Measurements from ENCODE around the gene PIAS1. TPM values are rescaled to one million over a fixed set of nuclear protein-coding genes. Genes with fewer than 3 reads are reported as not detected.

PIAS1 gene
- total RNA-seq, 2 donors from 2014 or later = 76.7 to 81.9 TPM

GRCh38 chr15:68124700-68125099 is 70.6 kb downstream of the PIAS1 start:
- Mint-ChIP-seq H3K36me3 (ENCODE audit: low read depth) (peaks cover 13% of the 10 kb centered on the region), H3K27ac (peak overlapping the region; percentile 66), H3K4me1 (peaks cover 27% of the 10 kb centered on the region), H3K27me3 (no peaks in the 10 kb centered on the region), H3K4me3 (no peak overlapping the region)
- no peaks in the 10 kb centered on the region for H3K9me3 ChIP-seq (ENCODE audit: control insufficient read depth, low read length, poor library complexity, severe bottlenecking)
- DNase-seq (no peak), ATAC-seq (no peak)

DNA sequence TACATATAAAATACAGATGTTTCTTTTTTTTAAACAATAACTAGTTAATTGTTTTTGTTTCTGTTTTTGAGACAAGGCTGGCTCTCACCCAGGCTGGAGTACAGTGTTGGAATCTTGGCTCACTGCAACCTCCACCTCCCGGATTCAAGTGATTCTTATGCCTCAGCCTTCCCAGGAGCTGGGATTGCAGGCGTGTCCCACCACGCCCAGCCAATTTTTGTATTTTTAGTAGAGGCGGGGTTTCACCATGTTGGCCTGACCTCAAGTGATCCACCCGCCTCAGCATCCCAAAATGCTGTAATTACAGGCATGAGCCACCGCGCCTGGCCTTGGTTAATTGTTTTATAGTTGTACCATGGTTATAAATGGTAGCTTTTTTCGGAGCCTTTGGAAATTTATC is 72.3 kb downstream of the PIAS1 start:
- Mint-ChIP-seq H3K36me3 (ENCODE audit: low read depth) (peaks cover 5% of the 10 kb centered on the region), H3K27ac (no peak overlapping the region)
- ATAC-seq = no peak

DNA sequence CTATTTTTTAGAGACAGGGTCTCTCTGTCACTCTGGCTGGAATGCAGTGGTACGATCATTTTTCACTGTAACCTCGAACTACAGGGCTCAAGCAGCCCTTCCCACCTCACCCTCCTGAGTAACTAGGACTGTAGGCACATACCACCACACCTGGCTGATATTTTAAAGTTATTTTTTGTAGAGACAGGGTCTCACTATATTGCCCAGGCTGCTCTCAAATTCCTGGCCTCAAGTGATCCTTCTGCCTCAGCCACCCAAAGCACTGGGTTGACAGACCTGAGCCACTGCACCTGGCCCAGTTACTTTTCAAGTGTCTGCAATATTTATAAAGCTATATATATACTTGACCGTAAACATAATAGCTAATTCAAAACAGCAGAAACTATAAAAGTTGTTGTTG is 75.0 kb downstream of the PIAS1 start:
- Mint-ChIP-seq H3K4me3 (no peak overlapping the region), H3K36me3 (ENCODE audit: low read depth) (peaks cover 5% of the 10 kb centered on the region), H3K27ac (no peak overlapping the region), H3K27me3 (no peaks in the 10 kb centered on the region), H3K4me1 (peaks cover 20% of the 10 kb centered on the region)
- no peaks in the 10 kb centered on the region for H3K9me3 ChIP-seq (ENCODE audit: control insufficient read depth, low read length, poor library complexity, severe bottlenecking)
- no peak for ATAC-seq
- DNase-seq = no peak

More for the DNA sequence above, 72.3 kb downstream of the PIAS1 start:
- Mint-ChIP-seq H3K4me3 (no peak overlapping the region), H3K4me1 (peaks cover 21% of the 10 kb centered on the region), H3K27me3 (no peaks in the 10 kb centered on the region)
- no peak for DNase-seq
- no peaks in the 10 kb centered on the region for H3K9me3 ChIP-seq (ENCODE audit: control insufficient read depth, low read length, poor library complexity, severe bottlenecking)

DNA sequence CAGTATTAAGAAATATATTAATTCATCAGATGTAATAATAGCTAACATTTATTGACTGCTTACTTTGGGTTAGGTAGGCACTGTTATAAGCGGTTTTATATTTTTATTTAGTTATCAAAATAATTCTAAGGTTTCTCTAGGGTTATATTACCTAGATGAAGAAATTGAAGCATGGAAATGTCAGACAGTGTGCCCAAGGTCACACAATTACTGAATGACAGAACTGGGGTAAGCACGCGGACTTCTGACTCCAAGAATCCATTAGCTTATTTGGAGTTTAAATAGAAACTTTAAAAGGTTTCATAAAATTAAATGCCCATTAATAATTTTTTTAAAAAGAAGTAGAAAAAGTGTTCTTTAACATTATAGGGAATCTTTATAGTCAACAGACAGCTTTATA is 76.7 kb downstream of the PIAS1 start:
- H3K36me3 Mint-ChIP-seq (ENCODE audit: low read depth) = peaks cover 2% of the 10 kb centered on the region
- no peaks in the 10 kb centered on the region for H3K9me3 ChIP-seq (ENCODE audit: control insufficient read depth, low read length, poor library complexity, severe bottlenecking)
- no peak overlapping the region for H3K4me3 Mint-ChIP-seq
- no peak for DNase-seq
- peaks cover 12% of the 10 kb centered on the region for H3K4me1 Mint-ChIP-seq
- H3K27me3 Mint-ChIP-seq = no peaks in the 10 kb centered on the region
- H3K27ac Mint-ChIP-seq = no peak overlapping the region
- no peak for ATAC-seq

DNA sequence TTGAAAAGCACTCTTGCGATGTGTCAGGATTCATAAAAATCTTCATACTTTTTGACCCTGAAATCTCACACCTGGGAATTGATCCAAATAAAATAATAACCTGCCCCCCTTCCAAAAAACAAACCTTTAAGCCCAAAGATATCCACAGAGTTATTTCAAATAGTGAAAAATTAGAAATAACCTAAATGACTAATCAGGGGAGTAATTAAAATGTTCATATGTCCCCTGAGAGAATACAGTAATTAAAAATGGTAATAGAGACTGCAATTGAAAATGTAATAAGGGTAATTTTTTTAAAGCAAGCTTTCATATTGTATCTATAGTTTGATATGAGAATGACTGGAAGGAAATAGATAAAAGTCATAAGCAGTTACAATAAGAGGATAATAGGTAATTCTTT is 83.0 kb downstream of the PIAS1 start:
- no peak for ATAC-seq
- H3K4me3 Mint-ChIP-seq = no peak overlapping the region
- no peak for DNase-seq
- H3K27ac Mint-ChIP-seq = no peak overlapping the region
- H3K4me1 Mint-ChIP-seq = peaks cover 20% of the 10 kb centered on the region
- no peaks in the 10 kb centered on the region for H3K36me3 Mint-ChIP-seq (ENCODE audit: low read depth)
- H3K9me3 ChIP-seq (ENCODE audit: control insufficient read depth, low read length, poor library complexity, severe bottlenecking) = no peaks in the 10 kb centered on the region
- H3K27me3 Mint-ChIP-seq = no peaks in the 10 kb centered on the region

- no peaks in the 10 kb centered on the region for H3K9me3 ChIP-seq (ENCODE audit: control insufficient read depth, low read length, poor library complexity, severe bottlenecking)
- no peak overlapping the region for H3K4me3 Mint-ChIP-seq
- no peak overlapping the region for H3K27ac Mint-ChIP-seq
- H3K36me3 Mint-ChIP-seq (ENCODE audit: low read depth) = peaks cover 5% of the 10 kb centered on the region
- H3K4me1 Mint-ChIP-seq = peaks cover 20% of the 10 kb centered on the region
- ATAC-seq (no peak), DNase-seq (no peak)
- H3K27me3 Mint-ChIP-seq = no peaks in the 10 kb centered on the region
Observed at GRCh38 chr15:68143129-68143528, 89.0 kb downstream of the PIAS1 start.

- H3K4me1 Mint-ChIP-seq = peaks cover 20% of the 10 kb centered on the region
- no peak for ATAC-seq
- H3K27ac Mint-ChIP-seq = peak overlapping the region; percentile 59
- H3K4me3 Mint-ChIP-seq = no peak overlapping the region
- no peaks in the 10 kb centered on the region for H3K27me3 Mint-ChIP-seq
- H3K36me3 Mint-ChIP-seq (ENCODE audit: low read depth) = peaks cover 8% of the 10 kb centered on the region
- peaks cover under 1% of the 10 kb centered on the region for H3K9me3 ChIP-seq (ENCODE audit: control insufficient read depth, low read length, poor library complexity, severe bottlenecking)
- no peak for DNase-seq
Observed at GRCh38 chr15:68143785-68144184, 89.7 kb downstream of the PIAS1 start.

DNA sequence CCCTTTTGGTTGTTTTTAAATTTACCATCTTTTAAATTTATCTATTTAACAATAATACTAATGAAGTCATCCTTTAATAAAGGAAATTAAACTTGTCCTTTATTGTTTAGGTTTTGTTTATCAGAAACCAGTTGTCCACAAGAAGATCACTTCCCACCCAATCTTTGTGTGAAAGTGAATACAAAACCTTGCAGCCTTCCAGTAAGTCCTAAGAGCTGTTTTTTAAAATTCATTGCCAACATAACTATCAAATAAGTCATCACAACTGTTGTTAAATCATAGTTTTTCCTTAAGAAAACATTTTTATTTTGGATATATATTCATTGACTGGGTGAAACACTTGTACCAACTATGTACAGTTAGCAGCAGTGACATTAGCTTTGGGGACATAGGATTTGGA is 91.6 kb downstream of the PIAS1 start:
- peak overlapping the region; percentile 27 for H3K27ac Mint-ChIP-seq
- no peaks in the 10 kb centered on the region for H3K27me3 Mint-ChIP-seq
- ATAC-seq (no peak), DNase-seq (no peak)
- peaks cover 16% of the 10 kb centered on the region for H3K4me1 Mint-ChIP-seq
- peaks cover 10% of the 10 kb centered on the region for H3K36me3 Mint-ChIP-seq (ENCODE audit: low read depth)
- H3K9me3 ChIP-seq (ENCODE audit: control insufficient read depth, low read length, poor library complexity, severe bottlenecking) = peaks cover 3% of the 10 kb centered on the region
- no peak overlapping the region for H3K4me3 Mint-ChIP-seq

GRCh38 chr15:68148039-68148438 is 93.9 kb downstream of the PIAS1 start:
- Mint-ChIP-seq H3K4me1 (peaks cover 20% of the 10 kb centered on the region), H3K36me3 (ENCODE audit: low read depth) (peaks cover 15% of the 10 kb centered on the region), H3K27me3 (no peaks in the 10 kb centered on the region), H3K27ac (peak overlapping the region; percentile 54), H3K4me3 (peak overlapping the region; percentile 43)
- H3K9me3 ChIP-seq (ENCODE audit: control insufficient read depth, low read length, poor library complexity, severe bottlenecking) = peaks cover 3% of the 10 kb centered on the region
- no peak for ATAC-seq
- no peak for DNase-seq

GRCh38 chr15:68149059-68149458 is 94.9 kb downstream of the PIAS1 start:
- Mint-ChIP-seq H3K4me3 (no peak overlapping the region), H3K27me3 (no peaks in the 10 kb centered on the region), H3K4me1 (peaks cover 17% of the 10 kb centered on the region), H3K27ac (peak overlapping the region; percentile 54), H3K36me3 (ENCODE audit: low read depth) (peaks cover 16% of the 10 kb centered on the region)
- DNase-seq = no peak
- peaks cover 3% of the 10 kb centered on the region for H3K9me3 ChIP-seq (ENCODE audit: control insufficient read depth, low read length, poor library complexity, severe bottlenecking)
- no peak for ATAC-seq

GRCh38 chr15:68150187-68150586 is 96.1 kb downstream of the PIAS1 start:
- Mint-ChIP-seq H3K4me3 (no peak overlapping the region), H3K27ac (no peak overlapping the region), H3K4me1 (peaks cover 17% of the 10 kb centered on the region), H3K27me3 (no peaks in the 10 kb centered on the region), H3K36me3 (ENCODE audit: low read depth) (peaks cover 18% of the 10 kb centered on the region)
- no peak for DNase-seq
- no peak for ATAC-seq
- peaks cover 3% of the 10 kb centered on the region for H3K9me3 ChIP-seq (ENCODE audit: control insufficient read depth, low read length, poor library complexity, severe bottlenecking)

DNA sequence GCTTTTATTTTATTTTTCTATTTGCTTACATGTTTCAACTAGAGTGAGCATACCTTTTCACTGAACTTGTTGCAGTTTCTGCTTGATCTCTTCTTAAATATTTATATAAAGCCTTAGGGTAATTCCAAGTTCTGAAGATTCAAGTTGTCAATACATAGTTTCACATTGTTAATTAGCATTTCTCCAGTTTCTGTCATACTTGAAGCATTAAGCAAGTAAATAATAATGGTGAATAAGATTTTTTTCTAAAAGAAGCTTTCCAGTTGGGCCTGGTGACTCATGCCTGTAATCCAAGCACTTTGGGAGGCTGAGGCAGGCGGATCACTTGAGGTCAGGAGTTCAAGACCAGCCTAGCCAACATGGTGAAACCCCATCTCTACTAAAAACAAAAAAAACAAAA is 97.2 kb downstream of the PIAS1 start:
- peaks cover 18% of the 10 kb centered on the region for H3K36me3 Mint-ChIP-seq (ENCODE audit: low read depth)
- H3K9me3 ChIP-seq (ENCODE audit: control insufficient read depth, low read length, poor library complexity, severe bottlenecking) = peaks cover 3% of the 10 kb centered on the region
- H3K27ac Mint-ChIP-seq = no peak overlapping the region
- H3K4me3 Mint-ChIP-seq = no peak overlapping the region
- H3K27me3 Mint-ChIP-seq = no peaks in the 10 kb centered on the region
- DNase-seq = no peak
- peaks cover 15% of the 10 kb centered on the region for H3K4me1 Mint-ChIP-seq
- no peak for ATAC-seq

DNA sequence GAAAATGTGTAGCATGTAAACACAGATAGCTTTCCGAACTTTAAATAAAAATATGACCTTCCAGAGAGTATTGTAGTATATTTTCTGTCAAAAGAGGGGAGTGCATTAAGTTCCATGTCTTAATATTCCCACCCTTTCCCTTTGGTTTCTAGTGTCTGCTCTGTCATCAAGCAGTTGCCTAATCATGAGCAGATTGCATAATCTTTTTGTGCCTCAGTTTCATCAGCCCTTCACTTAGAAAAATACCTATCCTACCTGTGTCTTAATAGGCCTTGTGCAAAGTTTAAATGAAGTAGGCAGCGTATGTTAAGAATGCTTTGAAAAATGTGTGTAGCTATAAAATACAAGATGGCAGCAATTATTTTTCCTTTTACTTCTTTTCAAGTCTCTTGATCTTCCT is 98.2 kb downstream of the PIAS1 start:
- ATAC-seq (no peak), DNase-seq (no peak)
- Mint-ChIP-seq H3K27ac (peak overlapping the region; percentile 29), H3K27me3 (no peaks in the 10 kb centered on the region), H3K36me3 (ENCODE audit: low read depth) (peaks cover 18% of the 10 kb centered on the region), H3K4me1 (peaks cover 15% of the 10 kb centered on the region), H3K4me3 (no peak overlapping the region)
- peaks cover 3% of the 10 kb centered on the region for H3K9me3 ChIP-seq (ENCODE audit: control insufficient read depth, low read length, poor library complexity, severe bottlenecking)

DNA sequence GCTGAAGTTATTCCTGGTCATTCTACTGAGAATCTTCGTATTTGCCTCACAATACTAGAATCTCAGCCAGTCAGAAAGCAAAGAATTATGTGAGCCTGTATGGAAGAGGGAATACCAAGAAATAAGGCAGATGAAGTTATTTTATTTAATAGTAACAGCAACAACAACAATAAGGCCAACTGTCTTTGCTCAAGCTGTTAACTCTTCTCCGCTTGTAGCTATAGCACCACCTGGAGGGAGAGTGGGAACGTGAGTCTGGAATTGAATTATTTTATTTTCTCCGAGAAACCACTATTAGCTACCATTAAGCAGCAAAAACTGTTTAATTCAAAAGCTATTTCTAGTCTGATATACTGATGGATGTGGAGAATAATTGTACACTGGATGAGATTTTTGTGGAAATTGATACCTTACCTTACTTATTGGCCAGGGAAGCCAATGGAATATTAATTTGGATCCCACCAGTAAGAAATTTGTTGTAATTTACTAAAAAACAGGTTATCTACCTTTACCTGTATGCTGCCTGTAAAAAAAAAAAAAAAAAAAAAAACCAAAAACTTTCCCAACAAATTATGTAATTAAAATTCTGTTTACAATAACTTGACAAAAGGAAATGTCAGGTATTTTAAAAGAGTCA is 100.9 kb downstream of the PIAS1 start:
- ATAC-seq = no peak
- Mint-ChIP-seq H3K36me3 (ENCODE audit: low read depth) (peaks cover 8% of the 10 kb centered on the region), H3K4me3 (no peak overlapping the region)

More for the DNA sequence above, 100.9 kb downstream of the PIAS1 start:
- H3K9me3 ChIP-seq (ENCODE audit: control insufficient read depth, low read length, poor library complexity, severe bottlenecking) = no peaks in the 10 kb centered on the region
- Mint-ChIP-seq H3K27ac (no peak overlapping the region), H3K27me3 (no peaks in the 10 kb centered on the region), H3K4me1 (peaks cover 6% of the 10 kb centered on the region)
- DNase-seq = no peak

All from T-helper 17 cell (primary cell).